GM19025 (cell line): Measurements from ENCODE around the gene GBP4.
"Not testable (repeated sequence)": the region's sequence is repeated elsewhere in the genome, so short reads cannot be mapped to it uniquely, and the experiment has no call there.

Experiments
- ATAC-seq: cut with Tn5 transposase; IDR thresholded peaks from one replicate; pipeline ENCODE4 v1.9.1; 2021; ENCODE audit warnings: mild to moderate bottlenecking, low read depth, moderate library complexity; ENCODE audit not compliant: unreplicated experiment

The GBP4 gene

GRCh38 chr1:89198491-89199072, at the start of gene GBP4:
Gene GBP4 (minus strand): TSS chr1:89198942. CDS start chr1:89198834, 108 bp downstream.
- ATAC-seq = peak; percentile 47

GRCh38 chr1:89243046-89243445, 44.3 kb upstream of the GBP4 start:
- no peak for ATAC-seq

- no peak for ATAC-seq
Observed at GRCh38 chr1:89221341-89221740, 22.6 kb upstream of the GBP4 start.

GRCh38 chr1:89219851-89220250, 21.1 kb upstream of the GBP4 start:
- ATAC-seq = not testable (repeated sequence)

GRCh38 chr1:89218941-89219340, 20.2 kb upstream of the GBP4 start:
- not testable (repeated sequence) for ATAC-seq

GRCh38 chr1:89213347-89213746, 14.6 kb upstream of the GBP4 start:
- ATAC-seq = no peak

- ATAC-seq = no peak
Observed at GRCh38 chr1:89211035-89211634, 12.4 kb upstream of the GBP4 start.

GRCh38 chr1:89206373-89206772, 7.6 kb upstream of the GBP4 start:
- no peak for ATAC-seq

- no peak for ATAC-seq
Observed at GRCh38 chr1:89203166-89203565, 4.4 kb upstream of the GBP4 start.

- peak; percentile 67 for ATAC-seq
Observed at GRCh38 chr1:89201106-89201794, 2.5 kb upstream of the GBP4 start.

GRCh38 chr1:89200663-89201062, 1.9 kb upstream of the GBP4 start:
- ATAC-seq = no peak

GRCh38 chr1:89199525-89200031, 836 bp upstream of the GBP4 start:
- no peak for ATAC-seq

GRCh38 chr1:89198081-89198480, 661 bp downstream of the GBP4 start:
- ATAC-seq = no peak

GRCh38 chr1:89195476-89195875, 3.3 kb downstream of the GBP4 start:
- no peak for ATAC-seq

- ATAC-seq = no peak
Observed at GRCh38 chr1:89191314-89191713, 7.4 kb downstream of the GBP4 start.

GRCh38 chr1:89190017-89190416, 8.7 kb downstream of the GBP4 start:
- ATAC-seq = no peak

GRCh38 chr1:89179343-89179742, 19.4 kb downstream of the GBP4 start:
- no peak for ATAC-seq

GRCh38 chr1:89176971-89177370, 21.8 kb downstream of the GBP4 start:
- no peak for ATAC-seq

GRCh38 chr1:89175601-89176256, 23.0 kb downstream of the GBP4 start, which contains the start of gene GBP7:
Gene GBP7 (minus strand): TSS chr1:89176003. CDS start chr1:89171935, 4,068 bp downstream.
- ATAC-seq = no peak

- ATAC-seq = no peak
Observed at GRCh38 chr1:89174491-89174890, 24.3 kb downstream of the GBP4 start.
